Esophagus squamous epithelium (tissue), 4 donors: Measurements from ENCODE around the gene SS18.

Source experiments
- CTCF ChIP-seq, 6 experiments: fragments of 450-650 bp in 4 of 6; fragments of 200-600 bp in 2 of 6; sonication (generic) in 2 of 6; IDR thresholded peaks; one replicate each; pipeline ENCODE4 v1.5.1; 2016 to 2019; ENCODE audit warnings: antibody characterized with exemption in 6 of 6, mild to moderate bottlenecking in 4 of 6, moderate library complexity in 4 of 6
- POLR2A ChIP-seq, 4 donors: fragments of 450-650 bp; IDR thresholded peaks; one replicate each; pipeline ENCODE4 v1.6.1; 2017; ENCODE audit warnings: antibody characterized with exemption in 4 of 4, mild to moderate bottlenecking in 4 of 4, moderate library complexity in 3 of 4

- no peak for TF ChIP-seq CTCF (IDR thresholded peaks at IDR 0.05)
- TF ChIP-seq POLR2A (IDR thresholded peaks at IDR 0.05), result no peak
Observed at GRCh38 chr18:25983730-25984129, 106.7 kb downstream of the SS18 start.
